Measurements from ENCODE around the gene FIBCD1.

- TF ChIP-seq POLR2A (IDR thresholded peaks at IDR 0.05) (no peak), CTCF (IDR thresholded peaks at IDR 0.05) (no peak), POLR2AphosphoS5 (IDR thresholded peaks at IDR 0.05) (no peak)
Observed at GRCh38 chr9:130894546-130894945, 44.5 kb downstream of the FIBCD1 start.
